ENCODE measurements around the gene TMEM19.
A peak's percentile ranks its signal among the peaks of the same experiment; 100 is the strongest.

The TMEM19 gene

GRCh38 chr12:71719647-71720370, 33.9 kb downstream of the TMEM19 start:
- DNase-seq = no peak

DNA sequence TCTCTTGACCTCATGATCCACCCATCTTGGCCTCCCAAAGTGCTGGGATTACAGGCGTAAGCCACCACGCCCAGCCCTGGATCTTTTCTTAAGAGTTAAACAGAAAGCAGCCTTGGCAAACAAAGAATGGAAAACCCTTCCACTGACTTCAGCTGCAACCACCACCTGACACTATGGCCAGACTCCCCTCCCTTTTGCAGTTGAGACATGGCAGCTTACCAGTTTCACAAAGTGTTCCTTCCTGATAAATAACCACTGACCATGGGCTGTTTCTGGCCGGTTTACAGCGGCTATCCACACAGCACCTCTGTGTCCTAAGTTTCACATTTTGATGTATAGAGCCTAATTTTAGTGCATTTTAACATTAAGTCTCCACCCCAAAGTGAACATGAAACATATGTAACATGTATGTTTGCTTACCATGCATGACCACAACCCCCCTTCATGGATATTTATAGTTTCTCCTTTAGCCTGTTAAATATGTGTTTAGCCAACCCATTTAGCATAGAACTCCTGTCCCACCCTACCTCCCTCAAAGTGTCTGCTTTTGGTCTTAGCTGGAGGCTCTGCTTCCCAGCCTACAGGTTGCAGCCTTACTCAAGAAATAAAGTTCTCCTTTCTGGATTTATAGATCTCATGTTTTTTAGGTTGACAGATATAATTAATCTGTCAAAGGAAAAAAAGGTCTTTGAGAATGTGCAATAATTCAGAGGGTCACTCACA, 36.1 kb downstream of the TMEM19 start:
- no peak for DNase-seq

DNA sequence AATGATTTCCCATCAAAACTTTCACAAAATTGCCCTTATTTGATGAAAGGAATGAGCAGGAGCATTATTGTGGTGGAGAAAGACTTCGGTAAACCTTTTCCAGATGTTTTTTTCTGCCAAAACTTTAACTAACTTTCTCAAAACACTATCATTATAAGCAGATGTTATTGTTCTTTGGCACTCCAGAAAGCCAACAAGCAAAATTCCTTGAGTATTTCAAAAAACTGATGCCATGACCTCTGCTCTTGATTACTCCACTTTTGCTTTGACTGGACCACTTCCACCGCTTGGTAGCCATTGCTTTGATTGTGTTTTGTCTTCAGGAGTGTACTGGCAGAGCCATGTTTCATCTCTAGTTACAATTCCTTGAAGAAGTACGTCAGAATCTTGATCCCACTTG, 39.1 kb downstream of the TMEM19 start:
- no peak for DNase-seq

- DNase-seq = no peak
Observed at GRCh38 chr12:71726548-71726947, 40.7 kb downstream of the TMEM19 start.

- DNase-seq = no peak
Observed at GRCh38 chr12:71727958-71728357, 42.1 kb downstream of the TMEM19 start.

GRCh38 chr12:71730936-71731335, 45.1 kb downstream of the TMEM19 start:
- DNase-seq = no peak

- no peak for DNase-seq
Observed at GRCh38 chr12:71731439-71732356, 45.8 kb downstream of the TMEM19 start.

DNA sequence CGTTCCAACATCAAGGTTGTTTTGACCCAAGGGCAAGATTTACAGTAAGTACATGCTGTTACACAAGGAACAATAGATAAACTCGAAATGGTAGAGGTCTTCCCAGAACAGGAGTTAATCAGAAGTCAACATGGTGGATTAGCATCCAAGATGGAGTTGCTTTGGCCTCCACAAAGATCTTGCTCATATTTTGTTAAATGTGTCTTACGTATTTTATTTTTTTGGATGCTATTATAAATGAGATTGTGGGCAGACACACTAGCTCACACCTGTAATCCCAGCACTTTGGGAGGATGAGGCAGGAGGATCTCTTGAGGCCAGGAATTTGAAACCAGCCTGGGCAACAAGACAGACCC, 46.5 kb downstream of the TMEM19 start:
- DNase-seq = no peak

DNA sequence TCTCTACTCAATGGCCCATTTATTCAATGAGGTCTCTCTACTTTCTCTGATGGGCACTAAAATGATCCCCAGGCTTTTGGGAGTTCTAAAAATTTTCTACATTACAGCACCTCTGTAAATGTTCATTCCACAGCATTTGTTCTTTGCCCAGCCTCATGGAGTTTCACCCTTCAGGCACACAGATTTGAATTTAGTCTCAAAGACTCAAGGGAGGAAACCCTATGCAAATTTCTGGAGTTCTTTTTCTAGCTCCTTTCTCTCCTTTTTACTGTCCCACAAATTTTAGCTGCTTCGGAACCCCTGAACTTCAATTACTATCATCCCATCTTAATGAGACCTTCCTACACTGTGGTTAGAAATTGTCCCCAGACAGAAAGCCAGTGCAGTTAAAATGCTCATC, 51.3 kb downstream of the TMEM19 start:
- no peak for DNase-seq

- no peak for DNase-seq
Observed at GRCh38 chr12:71742998-71743397, 57.1 kb downstream of the TMEM19 start.

GRCh38 chr12:71744522-71745300, 58.8 kb downstream of the TMEM19 start:
- DNase-seq = no peak

- DNase-seq = peak; percentile 66
Observed at GRCh38 chr12:71746974-71747611, 61.2 kb downstream of the TMEM19 start.

DNA sequence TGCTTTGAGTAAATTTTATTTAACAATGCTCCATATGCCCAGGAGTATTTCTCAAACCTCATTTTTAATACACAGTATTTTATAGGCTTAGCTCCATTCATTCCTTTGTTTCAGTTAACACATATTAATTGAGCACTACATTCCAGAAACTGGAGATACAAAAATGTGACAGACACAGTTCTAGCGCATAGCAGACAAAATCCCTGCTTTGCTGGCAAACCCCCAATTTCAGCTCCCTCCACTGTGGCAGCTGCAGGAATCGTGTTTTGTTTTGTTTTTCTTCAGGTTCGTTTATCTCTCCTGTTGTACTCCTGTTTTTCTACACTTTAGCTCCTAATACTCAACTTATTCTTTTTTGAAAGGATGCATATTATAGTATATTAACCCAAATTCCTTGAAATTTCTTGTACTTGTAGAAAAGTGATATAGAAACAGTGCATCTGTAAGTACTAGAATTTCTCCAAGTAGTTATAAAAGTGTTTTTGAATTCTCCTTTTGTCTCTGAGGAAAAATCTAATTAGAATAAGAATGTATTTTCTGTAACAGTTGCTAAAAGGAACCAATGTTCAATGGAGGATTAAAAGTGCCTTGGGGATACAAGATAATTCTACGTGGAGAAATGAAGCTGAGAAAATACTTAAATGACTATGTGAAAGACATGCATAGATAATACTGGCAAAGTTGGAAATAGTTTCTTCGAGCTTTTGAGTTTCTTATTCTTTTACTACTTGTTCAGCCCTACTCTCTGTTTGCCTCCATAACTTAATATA, 62.4 kb downstream of the TMEM19 start:
- no peak for DNase-seq

DNA sequence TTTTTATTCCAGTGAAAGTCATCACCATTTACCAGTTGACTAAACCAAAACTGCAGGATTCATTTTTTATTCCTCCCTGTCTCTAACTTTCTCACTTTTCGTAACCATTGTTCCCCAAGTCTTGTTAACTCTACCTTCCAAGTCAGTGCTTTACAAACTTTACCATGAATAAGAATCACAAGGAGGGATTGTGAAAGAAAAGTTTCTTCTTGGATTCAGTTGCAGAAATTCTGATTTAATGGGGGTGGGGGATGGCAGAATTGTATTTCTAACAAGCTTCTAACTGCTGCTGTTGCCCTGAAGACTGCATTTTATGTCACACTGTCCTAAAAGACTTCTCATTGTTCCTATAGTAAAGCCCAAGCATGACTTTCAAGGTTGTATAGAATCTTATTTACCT, 63.8 kb downstream of the TMEM19 start:
- DNase-seq = no peak

DNA sequence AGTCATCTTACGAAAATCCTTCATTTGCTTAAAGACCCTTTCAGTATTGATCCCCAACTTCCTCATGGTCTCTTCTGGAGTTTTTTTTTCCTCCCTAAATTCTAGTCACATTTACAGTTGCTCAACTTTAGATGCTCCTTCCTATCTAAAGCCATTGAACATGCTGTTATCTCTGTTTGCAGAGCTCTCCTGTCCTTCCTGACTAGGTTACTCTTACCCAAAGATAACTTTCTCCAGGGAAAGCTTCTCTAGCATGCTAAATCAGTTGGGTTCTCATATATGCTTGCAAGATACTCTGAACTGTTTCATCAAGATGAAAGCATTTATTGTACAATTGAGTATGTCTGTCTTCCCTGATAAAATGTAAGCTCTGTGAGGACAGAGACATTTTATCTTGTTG, 67.0 kb downstream of the TMEM19 start:
- no peak for DNase-seq

All from CD4-positive, alpha-beta T cell treated with Interleukin-6 for 4 hours (primary cell).